Loucy (cell line): ENCODE measurements around the gene PHACTR4.
"Not testable (repeated sequence)": the region's sequence is repeated elsewhere in the genome, so short reads cannot be mapped to it uniquely, and the experiment has no call there.

Experiments used
- H2AFZ ChIP-seq: fragments of 200-600 bp; sonication (generic); 2 replicates; pipeline ENCODE4 v1.6.0; 2016; ENCODE audit warnings: antibody characterized with exemption, mild to moderate bottlenecking, low read length, moderate library complexity
- H3F3A ChIP-seq: fragments of 200-600 bp; 2 replicates; pipeline ENCODE4 v1.6.0; 2016; ENCODE audit warnings: antibody characterized with exemption, low read depth, mild to moderate bottlenecking
- H3K27me3 ChIP-seq: fragments of 200-600 bp; sonication (generic); 2 replicates; pipeline ENCODE4 v1.6.1; 2014; ENCODE audit warnings: low read length, mild to moderate bottlenecking; ENCODE audit not compliant: insufficient read depth, poor library complexity, severe bottlenecking
- H3K36me3 ChIP-seq: fragments of 200-600 bp; sonication (generic); 2 replicates; pipeline ENCODE4 v1.6.1; 2016; ENCODE audit warnings: low read length; ENCODE audit not compliant: insufficient read depth
- H3K4me1 ChIP-seq: fragments of 200-600 bp; sonication (generic); 2 replicates; pipeline ENCODE4 v1.5.1; 2014; ENCODE audit warnings: low read length, mild to moderate bottlenecking; ENCODE audit not compliant: insufficient read depth, poor library complexity, severe bottlenecking
- H3K4me2 ChIP-seq: fragments of 200-600 bp; sonication (generic); 2 replicates; pipeline ENCODE4 v1.6.0; 2014; ENCODE audit warnings: antibody characterized with exemption, low read length, low read depth, mild to moderate bottlenecking; ENCODE audit not compliant: poor library complexity, severe bottlenecking
- H3K4me3 ChIP-seq: fragments of 200-600 bp; sonication (generic); 2 replicates; pipeline ENCODE4 v1.5.1; 2014; ENCODE audit warnings: low read length, mild to moderate bottlenecking, mixed read lengths; ENCODE audit not compliant: poor library complexity, severe bottlenecking
- H3K79me2 ChIP-seq: fragments of 200-600 bp; sonication (generic); 2 replicates; pipeline ENCODE4 v1.6.1; 2014; ENCODE audit warnings: low read length; ENCODE audit not compliant: insufficient read depth
- H3K9ac ChIP-seq: fragments of 200-600 bp; sonication (generic); 2 replicates; pipeline ENCODE4 v1.6.0; 2014; ENCODE audit warnings: mild to moderate bottlenecking, low read depth, low read length, moderate library complexity; ENCODE audit not compliant: poor library complexity, severe bottlenecking
- H3K9me2 ChIP-seq: fragments of 200-600 bp; sonication (generic); replicated peaks from 2 replicates; pipeline ENCODE4 v1.6.1; 2016; ENCODE audit warnings: low read depth, low read length, mixed read lengths
- H3K9me3 ChIP-seq: fragments of 200-600 bp; sonication (generic); 2 replicates; pipeline ENCODE4 v1.6.1; 2014; ENCODE audit warnings: mild to moderate bottlenecking, antibody characterized with exemption, low read length, low read depth; ENCODE audit not compliant: insufficient read depth
- H4K20me1 ChIP-seq: fragments of 200-600 bp; sonication (generic); 2 replicates; pipeline ENCODE4 v1.6.0; 2014; ENCODE audit warnings: antibody characterized with exemption, low read length, mild to moderate bottlenecking; ENCODE audit not compliant: insufficient read depth, poor library complexity, severe bottlenecking
- CTCF ChIP-seq: fragments of 200-600 bp; sonication (generic); conservative IDR thresholded peaks from 2 replicates; pipeline ENCODE4 v1.5.1; 2014; ENCODE audit warnings: mild to moderate bottlenecking, antibody characterized with exemption, low read length
- EZH2phosphoT487 ChIP-seq: fragments of 200-600 bp; IDR thresholded peaks from 2 replicates; pipeline ENCODE4 v1.6.1; 2018; ENCODE audit warnings: antibody characterized with exemption, mild to moderate bottlenecking, moderate library complexity, borderline replicate concordance

The PHACTR4 gene

DNA sequence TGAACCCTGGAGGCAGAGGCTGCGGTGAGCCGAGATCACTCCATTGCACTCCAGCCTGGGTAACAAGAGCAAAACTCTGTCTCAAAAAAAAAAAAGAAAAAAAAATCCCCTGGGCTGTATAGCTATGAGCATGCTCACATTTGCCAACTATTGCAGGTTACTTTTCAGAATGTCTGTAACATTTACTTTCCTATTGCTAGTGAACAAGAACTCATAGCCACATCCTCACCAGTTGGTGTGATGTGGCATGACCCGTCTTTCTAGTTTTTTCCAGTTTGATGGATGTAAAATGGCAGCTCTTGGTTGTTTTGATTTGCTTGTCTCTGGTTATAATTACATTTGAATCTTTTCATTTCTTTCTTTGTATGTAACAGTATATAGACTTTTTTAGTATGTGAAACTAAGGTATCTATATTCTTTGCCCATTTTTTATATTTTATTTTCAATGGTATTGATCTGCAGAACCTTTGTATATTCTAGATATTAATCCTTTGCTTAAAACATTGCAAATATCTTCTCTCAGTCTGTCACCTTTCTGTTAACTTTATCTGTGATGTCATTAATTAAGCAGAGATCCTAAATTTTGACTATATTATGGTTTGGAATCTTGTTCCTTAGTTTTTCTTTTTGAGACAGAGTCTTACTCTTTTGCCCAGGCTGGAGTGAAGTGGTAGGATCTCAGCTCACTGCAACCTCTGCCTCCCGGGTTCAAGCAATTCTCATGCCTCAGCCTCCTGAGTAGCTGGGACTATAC is 29.1 kb upstream of the PHACTR4 start:
- H3K27me3 ChIP-seq = no peaks in the 10 kb centered on the region
- no peaks in the 10 kb centered on the region for H3K9me2 ChIP-seq
- no peak overlapping the region for H3K9ac ChIP-seq
- H3K4me3 ChIP-seq = no peak overlapping the region
- no peak overlapping the region for H3K4me2 ChIP-seq
- H3K79me2 ChIP-seq = no peaks in the 10 kb centered on the region
- H2AFZ ChIP-seq = no peak overlapping the region
- peaks cover 2% of the 10 kb centered on the region; the same call in 1 of the 2 replicates for H3K36me3 ChIP-seq
- no peaks in the 10 kb centered on the region for H3F3A ChIP-seq
- TF ChIP-seq EZH2phosphoT487 = no peak
- TF ChIP-seq CTCF = no peak
- H3K9me3 ChIP-seq = no peaks in the 10 kb centered on the region
- H3K4me1 ChIP-seq = no peaks in the 10 kb centered on the region
- H4K20me1 ChIP-seq = no peaks in the 10 kb centered on the region

DNA sequence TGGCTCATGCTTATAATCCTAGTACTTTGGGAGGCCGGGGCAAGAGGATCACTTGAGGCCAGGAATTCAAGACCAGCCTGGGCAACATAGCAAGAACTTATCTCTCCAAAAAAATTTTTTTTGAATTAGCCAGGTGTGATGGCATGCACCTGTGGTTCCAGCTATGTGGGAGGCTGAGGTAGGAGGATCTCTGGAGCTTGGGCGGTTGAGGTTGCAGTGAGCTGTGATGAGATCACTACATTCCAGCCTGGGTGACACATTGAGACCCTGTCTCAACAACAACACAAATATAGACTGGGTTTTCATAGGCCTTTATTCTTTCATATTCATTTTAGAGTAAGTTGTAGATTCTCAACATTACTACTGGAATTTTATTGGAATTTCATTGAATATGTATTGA is 27.9 kb upstream of the PHACTR4 start:
- H3K4me2 ChIP-seq = no peak overlapping the region
- H3K9ac ChIP-seq = no peak overlapping the region
- no peaks in the 10 kb centered on the region for H3K9me3 ChIP-seq
- H3K79me2 ChIP-seq = no peaks in the 10 kb centered on the region
- H2AFZ ChIP-seq = no peak overlapping the region
- H3K4me3 ChIP-seq = no peak overlapping the region
- no peaks in the 10 kb centered on the region for H3K27me3 ChIP-seq
- no peaks in the 10 kb centered on the region for H4K20me1 ChIP-seq
- no peaks in the 10 kb centered on the region for H3F3A ChIP-seq
- TF ChIP-seq EZH2phosphoT487 (no peak), CTCF (no peak)
- H3K36me3 ChIP-seq = no peaks in the 10 kb centered on the region
- no peaks in the 10 kb centered on the region for H3K9me2 ChIP-seq
- no peaks in the 10 kb centered on the region for H3K4me1 ChIP-seq

GRCh38 chr1:28343405-28343804 is 26.1 kb upstream of the PHACTR4 start:
- Histone ChIP-seq H3K4me3 (no peak overlapping the region), H3K79me2 (no peaks in the 10 kb centered on the region), H4K20me1 (no peaks in the 10 kb centered on the region), H3K4me1 (no peaks in the 10 kb centered on the region), H3K4me2 (no peak overlapping the region), H3F3A (no peaks in the 10 kb centered on the region), H3K27me3 (no peaks in the 10 kb centered on the region), H3K9me3 (no peaks in the 10 kb centered on the region), H3K9ac (no peak overlapping the region), H2AFZ (no peak overlapping the region), H3K9me2 (no peaks in the 10 kb centered on the region), H3K36me3 (no peaks in the 10 kb centered on the region)
- TF ChIP-seq EZH2phosphoT487 (no peak), CTCF (no peak)

DNA sequence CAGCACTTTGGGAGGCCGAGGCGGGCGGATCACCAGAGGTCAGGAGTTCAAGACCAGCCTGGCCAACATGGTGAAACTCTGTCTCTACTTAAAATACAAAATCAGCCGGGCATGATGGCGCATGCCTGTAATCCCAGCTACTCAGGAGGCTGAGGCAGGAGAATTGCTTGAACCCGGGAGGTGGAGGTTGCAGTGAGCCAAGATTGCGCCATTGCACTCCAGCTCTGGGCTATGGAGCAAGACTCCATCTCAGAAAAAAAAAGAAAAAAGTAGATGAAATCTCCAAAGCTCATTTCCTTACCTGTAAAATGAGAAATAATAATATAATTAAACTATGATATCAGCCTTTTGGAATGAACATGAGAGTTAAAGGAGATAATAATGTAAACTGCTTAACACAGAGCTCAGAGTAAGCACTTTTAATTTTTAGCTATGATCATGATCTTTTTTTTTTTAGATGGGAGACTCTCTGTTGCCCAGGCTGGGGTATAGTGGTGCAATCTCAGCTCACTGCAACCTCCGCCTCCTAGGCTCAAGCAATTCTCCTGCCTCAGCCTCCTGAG is 16.2 kb upstream of the PHACTR4 start:
- H3K36me3 ChIP-seq, H3K9ac ChIP-seq, H4K20me1 ChIP-seq, H3K4me2 ChIP-seq, H3K4me3 ChIP-seq, H2AFZ ChIP-seq, H3K79me2 ChIP-seq, H3K4me1 ChIP-seq, H3F3A ChIP-seq, H3K9me2 ChIP-seq, H3K9me3 ChIP-seq, H3K27me3 ChIP-seq: not testable (repeated sequence)
